ENCODE measurements around the gene TMEM59L. TPM values are rescaled to one million over a fixed set of nuclear protein-coding genes. Genes with fewer than 3 reads are reported as not detected.
A peak's percentile ranks its signal among the peaks of the same experiment; 100 is the strongest.

TMEM59L gene
- total and polyA plus RNA-seq, 9 of the 15 experiments (the other 6 are each of a cell fraction or from before 2014, with no cell fraction given), result 0.37 TPM; not detected in 8

GRCh38 chr19:18589380-18590272, 23.0 kb upstream of the TMEM59L start (continued):
- TF ChIP-seq ZNF592 (IDR thresholded peaks at IDR 0.05) (peak; percentile 98), KLF16 (IDR thresholded peaks at IDR 0.05) (no peak), ZFP36 (IDR thresholded peaks at IDR 0.05; ENCODE audit: low read depth, low read length, partially characterized antibody) (peak; percentile 18), EP400 (IDR thresholded peaks at IDR 0.05) (peak; percentile 79), CREB1 (IDR thresholded peaks at IDR 0.05) (no peak), CREB1 (CRISPR knock-in tag; IDR thresholded peaks at IDR 0.05) (peak; percentile 54; the same call in 1 of the 2 replicates), SOX6 (IDR thresholded peaks at IDR 0.05) (no peak), MCM2 (IDR thresholded peaks at IDR 0.05; ENCODE audit: low read depth) (no peak), ZFX (CRISPR knock-in tag; IDR thresholded peaks at IDR 0.05) (peak; percentile 88), ZNF121 (CRISPR knock-in tag; conservative IDR thresholded peaks at IDR 0.05) (no peak), BCL6 (CRISPR knock-in tag; IDR thresholded peaks at IDR 0.05) (no peak), E2F4 (CRISPR knock-in tag; IDR thresholded peaks at IDR 0.05; ENCODE audit: low read depth) (peak; percentile 83), ETV1 (tag; conservative IDR thresholded peaks at IDR 0.05; ENCODE audit: low read depth) (0 out of 2 replicates have a peak, but pooled peaks have one; percentile 5), HNRNPLL (IDR thresholded peaks at IDR 0.05; ENCODE audit: low read depth, low read length, poor library complexity, severe bottlenecking) (peak; percentile 58)
- TF ChIP-seq, protein P1, sequence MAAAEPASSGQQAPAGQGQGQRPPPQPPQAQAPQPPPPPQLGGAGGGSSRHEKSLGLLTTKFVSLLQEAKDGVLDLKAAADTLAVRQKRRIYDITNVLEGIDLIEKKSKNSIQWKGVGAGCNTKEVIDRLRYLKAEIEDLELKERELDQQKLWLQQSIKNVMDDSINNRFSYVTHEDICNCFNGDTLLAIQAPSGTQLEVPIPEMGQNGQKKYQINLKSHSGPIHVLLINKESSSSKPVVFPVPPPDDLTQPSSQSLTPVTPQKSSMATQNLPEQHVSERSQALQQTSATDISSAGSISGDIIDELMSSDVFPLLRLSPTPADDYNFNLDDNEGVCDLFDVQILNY (CRISPR knock-in tag; IDR thresholded peaks at IDR 0.05), result peak; percentile 83; the same call in 1 of the 2 replicates
- TF ChIP-seq, protein P2, sequence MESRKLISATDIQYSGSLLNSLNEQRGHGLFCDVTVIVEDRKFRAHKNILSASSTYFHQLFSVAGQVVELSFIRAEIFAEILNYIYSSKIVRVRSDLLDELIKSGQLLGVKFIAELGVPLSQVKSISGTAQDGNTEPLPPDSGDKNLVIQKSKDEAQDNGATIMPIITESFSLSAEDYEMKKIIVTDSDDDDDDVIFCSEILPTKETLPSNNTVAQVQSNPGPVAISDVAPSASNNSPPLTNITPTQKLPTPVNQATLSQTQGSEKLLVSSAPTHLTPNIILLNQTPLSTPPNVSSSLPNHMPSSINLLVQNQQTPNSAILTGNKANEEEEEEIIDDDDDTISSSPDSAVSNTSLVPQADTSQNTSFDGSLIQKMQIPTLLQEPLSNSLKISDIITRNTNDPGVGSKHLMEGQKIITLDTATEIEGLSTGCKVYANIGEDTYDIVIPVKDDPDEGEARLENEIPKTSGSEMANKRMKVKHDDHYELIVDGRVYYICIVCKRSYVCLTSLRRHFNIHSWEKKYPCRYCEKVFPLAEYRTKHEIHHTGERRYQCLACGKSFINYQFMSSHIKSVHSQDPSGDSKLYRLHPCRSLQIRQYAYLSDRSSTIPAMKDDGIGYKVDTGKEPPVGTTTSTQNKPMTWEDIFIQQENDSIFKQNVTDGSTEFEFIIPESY (CRISPR knock-in tag; IDR thresholded peaks at IDR 0.05), result no peak; the same call in 1 of the 2 replicates
- TF ChIP-seq, protein P3, sequence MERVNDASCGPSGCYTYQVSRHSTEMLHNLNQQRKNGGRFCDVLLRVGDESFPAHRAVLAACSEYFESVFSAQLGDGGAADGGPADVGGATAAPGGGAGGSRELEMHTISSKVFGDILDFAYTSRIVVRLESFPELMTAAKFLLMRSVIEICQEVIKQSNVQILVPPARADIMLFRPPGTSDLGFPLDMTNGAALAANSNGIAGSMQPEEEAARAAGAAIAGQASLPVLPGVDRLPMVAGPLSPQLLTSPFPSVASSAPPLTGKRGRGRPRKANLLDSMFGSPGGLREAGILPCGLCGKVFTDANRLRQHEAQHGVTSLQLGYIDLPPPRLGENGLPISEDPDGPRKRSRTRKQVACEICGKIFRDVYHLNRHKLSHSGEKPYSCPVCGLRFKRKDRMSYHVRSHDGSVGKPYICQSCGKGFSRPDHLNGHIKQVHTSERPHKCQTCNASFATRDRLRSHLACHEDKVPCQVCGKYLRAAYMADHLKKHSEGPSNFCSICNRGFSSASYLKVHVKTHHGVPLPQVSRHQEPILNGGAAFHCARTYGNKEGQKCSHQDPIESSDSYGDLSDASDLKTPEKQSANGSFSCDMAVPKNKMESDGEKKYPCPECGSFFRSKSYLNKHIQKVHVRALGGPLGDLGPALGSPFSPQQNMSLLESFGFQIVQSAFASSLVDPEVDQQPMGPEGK (CRISPR knock-in tag; IDR thresholded peaks at IDR 0.05; ENCODE audit: borderline replicate concordance), result no peak
